ENCODE data around the gene ARL5C. TPM values are rescaled to one million over a fixed set of nuclear protein-coding genes. Genes with fewer than 3 reads are reported as not detected.

The ARL5C gene
- total RNA-seq, 1 experiment from 2014 or later: not detected

DNA sequence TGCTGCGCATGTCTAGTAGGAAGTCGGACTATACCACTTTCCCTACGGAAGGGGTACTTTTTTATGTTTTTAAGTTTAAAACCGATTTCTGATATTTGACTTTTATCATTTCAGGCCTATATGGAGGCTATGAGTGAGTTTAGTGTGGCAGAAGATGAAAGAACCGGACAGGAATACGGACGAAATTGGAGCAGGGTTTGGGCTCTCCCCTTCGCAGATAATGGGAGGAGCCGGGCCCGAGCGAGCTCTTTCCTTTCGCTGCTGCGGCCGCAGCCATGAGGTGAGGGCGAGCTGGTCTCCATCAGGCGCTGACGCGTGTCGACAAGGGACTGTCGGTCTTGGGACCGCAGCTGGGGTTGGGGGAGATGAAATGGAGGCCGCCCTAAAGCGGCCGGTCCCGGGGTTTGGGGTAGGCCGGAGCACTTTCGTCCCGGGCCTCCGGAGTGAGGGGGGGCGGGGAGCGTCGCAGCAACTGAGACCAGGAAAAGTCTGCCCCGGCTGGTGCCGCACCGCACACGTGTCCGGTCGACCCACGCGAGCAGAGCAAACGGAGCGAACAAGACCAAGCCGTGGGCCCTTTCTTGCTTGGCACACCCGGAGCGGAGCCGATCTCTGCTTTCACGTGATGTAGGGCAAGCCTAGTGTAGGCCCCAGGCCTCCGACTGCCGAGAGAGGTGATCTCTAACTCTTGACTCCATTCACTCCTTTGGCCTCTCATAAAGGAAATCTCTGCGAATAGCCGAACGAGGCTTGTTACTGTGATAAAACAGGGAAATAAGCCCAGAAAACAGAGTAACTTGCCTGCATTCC is 34.3 kb upstream of the ARL5C start, which contains the start of gene RPL19 (continued):
- TF ChIP-seq, protein P1, sequence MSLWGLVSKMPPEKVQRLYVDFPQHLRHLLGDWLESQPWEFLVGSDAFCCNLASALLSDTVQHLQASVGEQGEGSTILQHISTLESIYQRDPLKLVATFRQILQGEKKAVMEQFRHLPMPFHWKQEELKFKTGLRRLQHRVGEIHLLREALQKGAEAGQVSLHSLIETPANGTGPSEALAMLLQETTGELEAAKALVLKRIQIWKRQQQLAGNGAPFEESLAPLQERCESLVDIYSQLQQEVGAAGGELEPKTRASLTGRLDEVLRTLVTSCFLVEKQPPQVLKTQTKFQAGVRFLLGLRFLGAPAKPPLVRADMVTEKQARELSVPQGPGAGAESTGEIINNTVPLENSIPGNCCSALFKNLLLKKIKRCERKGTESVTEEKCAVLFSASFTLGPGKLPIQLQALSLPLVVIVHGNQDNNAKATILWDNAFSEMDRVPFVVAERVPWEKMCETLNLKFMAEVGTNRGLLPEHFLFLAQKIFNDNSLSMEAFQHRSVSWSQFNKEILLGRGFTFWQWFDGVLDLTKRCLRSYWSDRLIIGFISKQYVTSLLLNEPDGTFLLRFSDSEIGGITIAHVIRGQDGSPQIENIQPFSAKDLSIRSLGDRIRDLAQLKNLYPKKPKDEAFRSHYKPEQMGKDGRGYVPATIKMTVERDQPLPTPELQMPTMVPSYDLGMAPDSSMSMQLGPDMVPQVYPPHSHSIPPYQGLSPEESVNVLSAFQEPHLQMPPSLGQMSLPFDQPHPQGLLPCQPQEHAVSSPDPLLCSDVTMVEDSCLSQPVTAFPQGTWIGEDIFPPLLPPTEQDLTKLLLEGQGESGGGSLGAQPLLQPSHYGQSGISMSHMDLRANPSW (CRISPR knock-in tag; conservative IDR thresholded peaks at IDR 0.05; ENCODE audit: low read depth): no peak
- TF ChIP-seq ZBTB43 (CRISPR knock-in tag; IDR thresholded peaks at IDR 0.05): 0 out of 2 replicates have a peak, but pooled peaks have one; percentile 40
- TF ChIP-seq, protein P2, sequence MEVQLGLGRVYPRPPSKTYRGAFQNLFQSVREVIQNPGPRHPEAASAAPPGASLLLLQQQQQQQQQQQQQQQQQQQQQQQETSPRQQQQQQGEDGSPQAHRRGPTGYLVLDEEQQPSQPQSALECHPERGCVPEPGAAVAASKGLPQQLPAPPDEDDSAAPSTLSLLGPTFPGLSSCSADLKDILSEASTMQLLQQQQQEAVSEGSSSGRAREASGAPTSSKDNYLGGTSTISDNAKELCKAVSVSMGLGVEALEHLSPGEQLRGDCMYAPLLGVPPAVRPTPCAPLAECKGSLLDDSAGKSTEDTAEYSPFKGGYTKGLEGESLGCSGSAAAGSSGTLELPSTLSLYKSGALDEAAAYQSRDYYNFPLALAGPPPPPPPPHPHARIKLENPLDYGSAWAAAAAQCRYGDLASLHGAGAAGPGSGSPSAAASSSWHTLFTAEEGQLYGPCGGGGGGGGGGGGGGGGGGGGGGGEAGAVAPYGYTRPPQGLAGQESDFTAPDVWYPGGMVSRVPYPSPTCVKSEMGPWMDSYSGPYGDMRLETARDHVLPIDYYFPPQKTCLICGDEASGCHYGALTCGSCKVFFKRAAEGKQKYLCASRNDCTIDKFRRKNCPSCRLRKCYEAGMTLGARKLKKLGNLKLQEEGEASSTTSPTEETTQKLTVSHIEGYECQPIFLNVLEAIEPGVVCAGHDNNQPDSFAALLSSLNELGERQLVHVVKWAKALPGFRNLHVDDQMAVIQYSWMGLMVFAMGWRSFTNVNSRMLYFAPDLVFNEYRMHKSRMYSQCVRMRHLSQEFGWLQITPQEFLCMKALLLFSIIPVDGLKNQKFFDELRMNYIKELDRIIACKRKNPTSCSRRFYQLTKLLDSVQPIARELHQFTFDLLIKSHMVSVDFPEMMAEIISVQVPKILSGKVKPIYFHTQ (CRISPR knock-in tag; IDR thresholded peaks at IDR 0.05): no peak
- no peak for TF ChIP-seq MXD4 (CRISPR knock-in tag; IDR thresholded peaks at IDR 0.05; ENCODE audit: borderline replicate concordance)
- TF ChIP-seq ZNF281 (CRISPR knock-in tag; IDR thresholded peaks at IDR 0.05): no peak
- no peak for TF ChIP-seq RORB (CRISPR knock-in tag; IDR thresholded peaks at IDR 0.05)
- no peak for TF ChIP-seq ZNF219 (CRISPR knock-in tag; IDR thresholded peaks at IDR 0.05; ENCODE audit: borderline replicate concordance)
- TF ChIP-seq IRF1 (CRISPR knock-in tag; IDR thresholded peaks at IDR 0.05): no peak; the same call in 1 of the 2 replicates
- TF ChIP-seq ZBTB21 (CRISPR knock-in tag; IDR thresholded peaks at IDR 0.05; ENCODE audit: borderline replicate concordance): no peak
- TF ChIP-seq, protein P3, sequence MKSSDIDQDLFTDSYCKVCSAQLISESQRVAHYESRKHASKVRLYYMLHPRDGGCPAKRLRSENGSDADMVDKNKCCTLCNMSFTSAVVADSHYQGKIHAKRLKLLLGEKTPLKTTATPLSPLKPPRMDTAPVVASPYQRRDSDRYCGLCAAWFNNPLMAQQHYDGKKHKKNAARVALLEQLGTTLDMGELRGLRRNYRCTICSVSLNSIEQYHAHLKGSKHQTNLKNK (CRISPR knock-in tag; IDR thresholded peaks at IDR 0.05): no peak
- TF ChIP-seq, protein P4, sequence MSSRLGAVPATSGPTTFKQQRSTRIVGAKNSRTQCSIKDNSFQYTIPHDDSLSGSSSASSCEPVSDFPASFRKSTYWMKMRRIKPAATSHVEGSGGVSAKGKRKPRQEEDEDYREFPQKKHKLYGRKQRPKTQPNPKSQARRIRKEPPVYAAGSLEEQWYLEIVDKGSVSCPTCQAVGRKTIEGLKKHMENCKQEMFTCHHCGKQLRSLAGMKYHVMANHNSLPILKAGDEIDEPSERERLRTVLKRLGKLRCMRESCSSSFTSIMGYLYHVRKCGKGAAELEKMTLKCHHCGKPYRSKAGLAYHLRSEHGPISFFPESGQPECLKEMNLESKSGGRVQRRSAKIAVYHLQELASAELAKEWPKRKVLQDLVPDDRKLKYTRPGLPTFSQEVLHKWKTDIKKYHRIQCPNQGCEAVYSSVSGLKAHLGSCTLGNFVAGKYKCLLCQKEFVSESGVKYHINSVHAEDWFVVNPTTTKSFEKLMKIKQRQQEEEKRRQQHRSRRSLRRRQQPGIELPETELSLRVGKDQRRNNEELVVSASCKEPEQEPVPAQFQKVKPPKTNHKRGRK (CRISPR knock-in tag; IDR thresholded peaks at IDR 0.05; ENCODE audit: borderline replicate concordance): no peak
- peak; percentile 26 for TF ChIP-seq GABPB1 (CRISPR knock-in tag; IDR thresholded peaks at IDR 0.05)
- TF ChIP-seq JAZF1 (CRISPR knock-in tag; IDR thresholded peaks at IDR 0.05): no peak
- no peak for TF ChIP-seq RELA (CRISPR knock-in tag; IDR thresholded peaks at IDR 0.05; ENCODE audit: borderline replicate concordance)
- TF ChIP-seq, protein P5, sequence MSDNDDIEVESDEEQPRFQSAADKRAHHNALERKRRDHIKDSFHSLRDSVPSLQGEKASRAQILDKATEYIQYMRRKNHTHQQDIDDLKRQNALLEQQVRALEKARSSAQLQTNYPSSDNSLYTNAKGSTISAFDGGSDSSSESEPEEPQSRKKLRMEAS (CRISPR knock-in tag; IDR thresholded peaks at IDR 0.05): peak; percentile 67
- no peak for TF ChIP-seq FOXP1 (CRISPR knock-in tag; IDR thresholded peaks at IDR 0.05; ENCODE audit: borderline replicate concordance)
- TF ChIP-seq, protein P6, sequence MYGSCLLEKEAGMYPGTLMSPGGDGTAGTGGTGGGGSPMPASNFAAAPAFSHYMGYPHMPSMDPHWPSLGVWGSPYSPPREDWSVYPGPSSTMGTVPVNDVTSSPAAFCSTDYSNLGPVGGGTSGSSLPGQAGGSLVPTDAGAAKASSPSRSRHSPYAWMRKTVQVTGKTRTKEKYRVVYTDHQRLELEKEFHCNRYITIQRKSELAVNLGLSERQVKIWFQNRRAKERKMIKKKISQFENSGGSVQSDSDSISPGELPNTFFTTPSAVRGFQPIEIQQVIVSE (CRISPR knock-in tag; IDR thresholded peaks at IDR 0.05; ENCODE audit: borderline replicate concordance): no peak
- TF ChIP-seq ETV6 (CRISPR knock-in tag; IDR thresholded peaks at IDR 0.05): peak; percentile 51; the same call in 1 of the 2 replicates
- TF ChIP-seq PRRX2 (CRISPR knock-in tag; IDR thresholded peaks at IDR 0.05): no peak
- TF ChIP-seq ZNF317 (CRISPR knock-in tag; IDR thresholded peaks at IDR 0.05; ENCODE audit: borderline replicate concordance, low read depth): no peak
- TF ChIP-seq OVOL2 (CRISPR knock-in tag; IDR thresholded peaks at IDR 0.05; ENCODE audit: borderline replicate concordance): no peak
- TF ChIP-seq TCF7 (CRISPR knock-in tag; IDR thresholded peaks at IDR 0.05; ENCODE audit: low read depth): no peak
- peak; percentile 58; the same call in 1 of the 2 replicates for TF ChIP-seq ZNF416 (CRISPR knock-in tag; IDR thresholded peaks at IDR 0.05)
- no peak for TF ChIP-seq ATF3 (CRISPR knock-in tag; conservative IDR thresholded peaks at IDR 0.05)

All from WTC11 (cell line).